ENCODE results near the gene A2M. TPM values are rescaled to one million over a fixed set of nuclear protein-coding genes. Genes with fewer than 3 reads are reported as not detected.

Gene A2M
- total and polyA plus RNA-seq, 4 donors, result 377 to 2,674 (median 775) TPM

DNA sequence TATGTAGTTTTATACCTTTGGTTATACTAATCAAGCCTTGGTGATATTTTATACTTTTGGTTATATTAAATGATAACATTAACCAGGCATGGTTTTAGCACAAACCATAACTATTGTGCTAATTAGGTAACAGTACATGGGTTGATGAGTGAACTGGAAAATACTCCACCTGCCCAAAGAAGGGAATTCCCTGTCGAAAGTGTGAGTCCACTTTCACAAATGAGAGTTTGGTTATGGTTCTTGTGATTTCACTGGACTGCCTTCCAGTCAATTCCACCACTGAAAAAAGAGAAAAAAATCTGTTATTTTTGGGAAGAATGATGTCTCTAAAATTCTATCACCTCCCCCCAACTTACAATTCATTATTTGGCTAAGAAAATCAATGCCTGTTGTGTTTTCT is 9.7 kb downstream of the A2M start:
- no peaks in the 10 kb centered on the region for H3K27me3 ChIP-seq (ENCODE audit: control insufficient read depth in 3 of 3, insufficient read depth in 3 of 3, low read length in 2 of 3)
- 81 to 89% methylated on average over 1 of the region's 1 CpG for WGBS, 2 donors
- H3K4me3 ChIP-seq, result no peak overlapping the region
- TF ChIP-seq, protein P1, sequence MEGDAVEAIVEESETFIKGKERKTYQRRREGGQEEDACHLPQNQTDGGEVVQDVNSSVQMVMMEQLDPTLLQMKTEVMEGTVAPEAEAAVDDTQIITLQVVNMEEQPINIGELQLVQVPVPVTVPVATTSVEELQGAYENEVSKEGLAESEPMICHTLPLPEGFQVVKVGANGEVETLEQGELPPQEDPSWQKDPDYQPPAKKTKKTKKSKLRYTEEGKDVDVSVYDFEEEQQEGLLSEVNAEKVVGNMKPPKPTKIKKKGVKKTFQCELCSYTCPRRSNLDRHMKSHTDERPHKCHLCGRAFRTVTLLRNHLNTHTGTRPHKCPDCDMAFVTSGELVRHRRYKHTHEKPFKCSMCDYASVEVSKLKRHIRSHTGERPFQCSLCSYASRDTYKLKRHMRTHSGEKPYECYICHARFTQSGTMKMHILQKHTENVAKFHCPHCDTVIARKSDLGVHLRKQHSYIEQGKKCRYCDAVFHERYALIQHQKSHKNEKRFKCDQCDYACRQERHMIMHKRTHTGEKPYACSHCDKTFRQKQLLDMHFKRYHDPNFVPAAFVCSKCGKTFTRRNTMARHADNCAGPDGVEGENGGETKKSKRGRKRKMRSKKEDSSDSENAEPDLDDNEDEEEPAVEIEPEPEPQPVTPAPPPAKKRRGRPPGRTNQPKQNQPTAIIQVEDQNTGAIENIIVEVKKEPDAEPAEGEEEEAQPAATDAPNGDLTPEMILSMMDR (IDR thresholded peaks at IDR 0.05; ENCODE audit: control extremely low read depth, extremely low read depth), result no peak
- DNase-seq (no peak), ATAC-seq (ENCODE audit: insufficient read depth, low FRiP score) (no peak)
- no peaks in the 10 kb centered on the region for H3K9me3 ChIP-seq (ENCODE audit: control insufficient read depth in 4 of 4, insufficient read depth in 3 of 4, low read length in 3 of 4)
- peaks cover 0 to 9% (median 5%) of the 10 kb centered on the region in 5 donors for H3K4me1 ChIP-seq (ENCODE audit: control insufficient read depth in 5 of 5, insufficient read depth in 5 of 5, low read length in 5 of 5)
- no peak overlapping the region for H3K27ac ChIP-seq (ENCODE audit: low read depth in 1 of 2, low read length in 1 of 2)
- H3K9ac ChIP-seq (ENCODE audit: insufficient read depth in 1 of 2, low read length in 2 of 2), result no peak overlapping the region
- peaks cover 0 to 37% (median 26%) of the 10 kb centered on the region in 4 donors for H3K36me3 ChIP-seq (ENCODE audit: control insufficient read depth in 4 of 4, insufficient read depth in 4 of 4, low read length in 4 of 4)

DNA sequence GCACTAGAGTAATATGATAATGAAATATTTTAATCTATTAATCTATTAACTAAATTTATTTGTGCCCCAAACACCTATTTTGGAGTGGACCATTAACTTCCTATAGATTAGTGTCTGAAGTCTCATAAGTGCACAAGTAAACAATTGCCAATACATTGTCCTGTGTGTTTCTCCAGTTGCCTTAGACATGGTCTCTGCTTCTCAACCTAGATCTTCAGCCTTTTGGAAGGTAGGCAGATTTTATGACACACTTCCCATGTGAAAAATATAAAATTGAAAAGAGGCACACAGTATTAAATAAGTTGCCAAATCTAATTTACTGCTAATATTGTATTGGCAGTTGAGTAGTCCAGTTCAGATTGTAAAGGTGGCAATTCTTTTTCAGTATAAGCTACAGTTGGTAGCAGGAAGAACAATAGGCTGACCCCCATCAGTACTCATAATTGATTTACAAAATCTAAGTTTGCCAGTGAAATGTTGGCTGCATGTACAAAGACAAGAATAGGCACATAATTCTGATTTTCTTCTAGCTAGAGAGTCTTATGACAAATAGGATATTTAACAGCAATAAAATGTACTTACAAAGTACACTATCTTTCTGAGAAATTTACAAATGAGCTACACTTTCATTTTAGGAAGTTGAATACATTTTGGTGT is 10.8 kb downstream of the A2M start:
- Histone ChIP-seq H3K36me3 (ENCODE audit: control insufficient read depth in 4 of 4, insufficient read depth in 4 of 4, low read length in 4 of 4) (peaks cover 0 to 40% (median 29%) of the 10 kb centered on the region in 4 donors), H3K27ac (ENCODE audit: low read depth in 1 of 2, low read length in 1 of 2) (no peak overlapping the region), H3K4me1 (ENCODE audit: control insufficient read depth in 5 of 5, insufficient read depth in 5 of 5, low read length in 5 of 5) (peaks cover 0 to 8% (median 5%) of the 10 kb centered on the region in 5 donors), H3K9me3 (ENCODE audit: control insufficient read depth in 4 of 4, insufficient read depth in 3 of 4, low read length in 3 of 4) (no peaks in the 10 kb centered on the region), H3K4me3 (no peak overlapping the region), H3K27me3 (ENCODE audit: control insufficient read depth in 3 of 3, insufficient read depth in 3 of 3, low read length in 2 of 3) (no peaks in the 10 kb centered on the region), H3K9ac (ENCODE audit: insufficient read depth in 1 of 2, low read length in 2 of 2) (no peak overlapping the region)
- TF ChIP-seq, protein P1 (IDR thresholded peaks at IDR 0.05; ENCODE audit: control extremely low read depth, extremely low read depth), result no peak
- DNase-seq (no peak), ATAC-seq (ENCODE audit: insufficient read depth, low FRiP score) (no peak)

DNA sequence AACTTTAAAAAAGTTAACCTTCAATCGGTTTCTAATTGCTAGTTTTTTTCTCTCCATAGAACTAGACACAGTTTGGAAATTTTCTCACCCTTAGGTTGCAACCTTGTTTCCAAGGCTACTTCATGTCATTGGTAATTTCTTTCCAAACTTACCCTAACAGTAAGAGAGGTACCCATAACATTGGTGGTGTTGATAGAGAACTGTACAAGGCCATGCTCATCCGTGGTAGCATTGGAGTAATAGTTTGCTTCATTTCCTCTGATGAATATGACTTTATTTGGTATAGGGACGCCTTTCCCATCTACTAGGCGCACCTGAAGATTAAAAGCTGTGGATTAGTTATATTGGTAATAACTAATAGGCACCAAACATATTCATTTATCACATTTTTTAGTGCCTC is 11.6 kb downstream of the A2M start:
- TF ChIP-seq, protein P1 (IDR thresholded peaks at IDR 0.05; ENCODE audit: control extremely low read depth, extremely low read depth), result no peak
- H3K27ac ChIP-seq (ENCODE audit: low read depth in 1 of 2, low read length in 1 of 2), result no peak overlapping the region
- H3K27me3 ChIP-seq (ENCODE audit: control insufficient read depth in 3 of 3, insufficient read depth in 3 of 3, low read length in 2 of 3), result no peaks in the 10 kb centered on the region
- H3K9ac ChIP-seq (ENCODE audit: insufficient read depth in 1 of 2, low read length in 2 of 2), result no peak overlapping the region
- peaks cover 0 to 43% (median 28%) of the 10 kb centered on the region in 4 donors for H3K36me3 ChIP-seq (ENCODE audit: control insufficient read depth in 4 of 4, insufficient read depth in 4 of 4, low read length in 4 of 4)
- H3K4me3 ChIP-seq, result no peak overlapping the region
- no peak for DNase-seq
- ATAC-seq (ENCODE audit: insufficient read depth, low FRiP score), result no peak
- H3K4me1 ChIP-seq (ENCODE audit: control insufficient read depth in 5 of 5, insufficient read depth in 5 of 5, low read length in 5 of 5), result peaks cover 0 to 5% (median 2%) of the 10 kb centered on the region in 5 donors
- WGBS, 2 donors, result 73 to 78% methylated on average over 4 of the region's 4 CpGs
- H3K9me3 ChIP-seq (ENCODE audit: control insufficient read depth in 4 of 4, insufficient read depth in 3 of 4, low read length in 3 of 4), result no peaks in the 10 kb centered on the region

Data from lung (tissue), 12 donors.